MG63 (cell line): ENCODE results near the gene ZBED5. TPM values are rescaled to one million over a fixed set of nuclear protein-coding genes. Genes with fewer than 3 reads are reported as not detected.
"Not testable (repeated sequence)": the region's sequence is repeated elsewhere in the genome, so short reads cannot be mapped to it uniquely, and the experiment has no call there.

Experiments used
- DNase-seq: peaks from one replicate; pipeline ENCODE4 v3.0.0-alpha.2; 2020
- H3K27me3 ChIP-seq: fragments of 250-450 bp; sonication (Bioruptor Pico); 2 replicates; pipeline ENCODE4 v1.5.1; 2020; ENCODE audit warnings: mild to moderate bottlenecking, moderate library complexity
- H3K36me3 ChIP-seq: fragments of 250-450 bp; sonication (Bioruptor Pico); 2 replicates; pipeline ENCODE4 v1.5.1; 2020; ENCODE audit warnings: mild to moderate bottlenecking, moderate library complexity
- H3K4me3 ChIP-seq: fragments of 250-450 bp; sonication (Bioruptor Pico); 2 replicates; pipeline ENCODE4 v1.5.1; 2020; ENCODE audit warnings: mild to moderate bottlenecking, moderate library complexity
- H3K9me3 ChIP-seq: fragments of 250-450 bp; sonication (Bioruptor Pico); 2 replicates; pipeline ENCODE4 v1.5.1; 2020; ENCODE audit warnings: mild to moderate bottlenecking, moderate library complexity
- total RNA-seq: library from RNA; depleted of rRNA; stranded (reverse); fragments of >200 nt; shearing (Covaris generic); gene quantifications from 2 replicates; pipeline ENCODE4 v1.2.3, GENCODE V29; 2014; ENCODE audit warnings: low replicate concordance; rRNA removed

The ZBED5 gene
- 13.9 and 43.3 TPM in 2 replicates for total RNA-seq

DNA sequence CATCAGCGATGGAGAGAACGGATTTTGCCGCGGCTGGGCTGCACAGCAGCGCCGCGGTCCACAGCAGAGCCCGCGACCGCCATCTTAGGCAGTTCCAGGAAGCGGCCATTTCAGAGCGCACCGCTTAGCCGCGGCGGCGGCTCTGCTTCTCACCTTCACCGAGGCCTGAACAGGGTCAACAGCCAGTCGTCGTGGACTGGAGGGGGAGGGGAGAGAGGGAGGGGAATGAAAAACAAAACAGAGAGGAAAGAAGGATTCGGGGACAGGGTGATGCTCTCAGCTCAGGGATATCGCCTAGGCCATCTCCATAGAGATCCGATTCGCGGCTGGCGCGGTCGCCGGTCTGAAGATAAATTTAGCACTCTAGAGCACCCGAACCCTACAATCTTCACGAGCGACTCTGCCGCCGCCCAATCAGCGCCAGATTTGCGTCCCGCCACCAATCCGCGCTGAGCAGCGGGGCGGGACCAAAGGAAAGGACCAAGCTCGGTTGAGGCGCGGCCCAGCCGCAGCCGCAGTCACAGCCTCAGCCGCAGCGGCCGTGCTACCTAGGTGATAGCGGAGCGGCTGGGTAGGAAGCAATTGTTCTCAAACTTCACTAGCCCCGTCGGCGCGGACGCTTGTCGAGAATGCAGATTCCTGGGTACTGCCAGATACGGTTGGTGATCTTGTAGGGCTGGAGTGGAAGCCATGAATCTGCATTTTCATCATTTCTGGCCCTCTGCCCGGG, at the start of gene ZBED5:
Gene ZBED5 (minus strand): TSS at position 345 of the 730 bp plus-strand sequence. CDS start 3,108 bp downstream, outside the sequence.
- H3K36me3 ChIP-seq, result peaks cover 39% of the 10 kb centered on the region
- H3K27me3 ChIP-seq, result no peaks in the 10 kb centered on the region
- DNase-seq, result peak; percentile 96
- H3K9me3 ChIP-seq, result no peaks in the 10 kb centered on the region
- peak within 1 kb of the TSS; percentile 91 for H3K4me3 ChIP-seq

DNA sequence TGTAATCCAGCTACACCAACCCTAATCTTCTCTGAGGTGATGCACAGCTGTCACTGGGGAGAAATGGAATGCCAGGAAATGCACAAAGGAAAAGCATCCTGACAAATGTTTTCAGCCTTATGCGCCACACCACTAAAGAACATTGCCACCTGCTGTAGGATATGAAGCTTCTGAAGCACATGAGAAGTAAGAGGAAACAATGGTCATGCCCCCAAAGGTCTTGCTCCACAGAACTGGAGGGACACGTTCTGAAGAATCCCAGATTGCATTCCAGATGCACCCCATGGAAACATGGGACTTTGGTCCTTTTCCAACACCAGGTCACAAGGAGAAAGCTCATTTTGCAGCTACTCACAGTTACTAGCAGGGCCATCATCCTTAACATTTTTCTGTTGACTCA, 48.7 kb upstream of the ZBED5 start:
- DNase-seq, result no peak
- Histone ChIP-seq H3K9me3 (no peaks in the 10 kb centered on the region), H3K36me3 (no peaks in the 10 kb centered on the region), H3K27me3 (no peaks in the 10 kb centered on the region), H3K4me3 (no peak overlapping the region)

DNA sequence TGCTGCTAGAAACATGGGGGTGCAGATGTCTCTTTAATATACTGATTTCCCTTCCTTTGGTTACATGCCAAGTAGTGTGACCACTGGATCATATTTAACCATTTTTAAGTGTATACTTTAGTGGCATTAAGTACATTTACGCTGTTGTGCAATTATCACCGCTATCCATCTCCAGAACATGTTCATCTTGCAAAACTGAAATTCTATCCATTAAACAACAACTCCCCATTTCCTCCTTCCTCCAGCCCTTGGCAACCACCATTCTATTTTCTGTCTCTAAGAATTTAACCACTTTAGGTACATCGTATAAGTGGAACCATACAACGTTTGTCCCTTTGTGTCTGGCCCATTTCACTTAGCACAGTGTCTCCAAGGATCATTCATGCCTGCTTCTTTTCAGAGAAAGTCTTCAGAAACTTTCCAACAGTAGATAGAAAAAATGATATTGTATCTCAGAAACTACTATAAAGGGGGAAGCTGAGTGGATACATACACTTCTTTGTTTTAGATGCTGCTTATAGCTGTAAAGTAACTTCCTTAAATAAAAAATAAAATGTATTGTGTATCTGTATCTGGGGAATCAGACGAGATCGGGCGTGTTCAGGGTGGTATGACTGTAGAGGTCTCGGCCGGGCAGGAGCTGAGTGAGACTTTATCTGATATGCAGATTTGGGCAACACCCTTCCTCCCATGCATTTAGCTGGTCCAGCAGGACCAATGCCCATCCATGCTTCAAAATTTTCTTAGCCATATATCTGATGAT, 44.6 kb upstream of the ZBED5 start:
- no peak overlapping the region for H3K4me3 ChIP-seq
- no peak for DNase-seq
- no peaks in the 10 kb centered on the region for H3K36me3 ChIP-seq
- H3K9me3 ChIP-seq, result no peaks in the 10 kb centered on the region
- no peaks in the 10 kb centered on the region for H3K27me3 ChIP-seq

DNA sequence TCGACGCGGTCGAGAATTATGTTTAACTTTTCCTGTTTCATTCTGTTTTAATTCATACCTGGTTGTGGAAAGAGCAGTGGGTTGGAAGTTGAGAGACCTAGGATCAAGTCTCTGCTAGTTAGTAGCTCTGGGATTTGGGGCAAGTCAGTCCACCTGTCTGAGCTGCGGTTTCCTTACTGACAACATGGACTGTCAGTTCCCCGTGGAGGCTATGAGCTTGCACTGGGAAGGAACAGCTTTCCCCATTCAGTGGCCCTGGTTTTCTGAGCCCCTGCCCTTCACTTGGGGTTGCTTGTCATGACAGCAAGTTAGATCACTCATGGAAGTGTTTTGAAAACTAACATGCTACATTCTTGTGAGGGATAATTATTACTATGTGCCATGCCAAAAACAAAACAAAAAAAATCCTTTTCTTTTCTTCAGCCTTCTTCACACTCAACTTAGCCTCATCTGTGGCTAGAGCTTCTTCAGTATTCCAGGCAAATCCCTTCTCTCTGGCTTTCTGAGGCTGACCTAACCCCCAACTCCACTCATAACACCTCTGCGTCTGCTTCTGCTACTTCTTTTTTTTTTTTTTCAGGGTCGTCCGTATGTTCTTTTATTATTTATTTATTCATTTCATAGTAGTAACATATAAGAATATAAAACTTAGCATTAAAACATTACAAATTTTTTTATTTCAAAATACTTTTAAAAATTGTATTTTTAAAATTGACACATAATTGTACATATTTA, 43.0 kb upstream of the ZBED5 start:
- no peaks in the 10 kb centered on the region for H3K9me3 ChIP-seq
- no peaks in the 10 kb centered on the region for H3K27me3 ChIP-seq
- no peak overlapping the region for H3K4me3 ChIP-seq
- H3K36me3 ChIP-seq, result peaks cover 2% of the 10 kb centered on the region; the same call in 1 of the 2 replicates
- peak; percentile 65 for DNase-seq

DNA sequence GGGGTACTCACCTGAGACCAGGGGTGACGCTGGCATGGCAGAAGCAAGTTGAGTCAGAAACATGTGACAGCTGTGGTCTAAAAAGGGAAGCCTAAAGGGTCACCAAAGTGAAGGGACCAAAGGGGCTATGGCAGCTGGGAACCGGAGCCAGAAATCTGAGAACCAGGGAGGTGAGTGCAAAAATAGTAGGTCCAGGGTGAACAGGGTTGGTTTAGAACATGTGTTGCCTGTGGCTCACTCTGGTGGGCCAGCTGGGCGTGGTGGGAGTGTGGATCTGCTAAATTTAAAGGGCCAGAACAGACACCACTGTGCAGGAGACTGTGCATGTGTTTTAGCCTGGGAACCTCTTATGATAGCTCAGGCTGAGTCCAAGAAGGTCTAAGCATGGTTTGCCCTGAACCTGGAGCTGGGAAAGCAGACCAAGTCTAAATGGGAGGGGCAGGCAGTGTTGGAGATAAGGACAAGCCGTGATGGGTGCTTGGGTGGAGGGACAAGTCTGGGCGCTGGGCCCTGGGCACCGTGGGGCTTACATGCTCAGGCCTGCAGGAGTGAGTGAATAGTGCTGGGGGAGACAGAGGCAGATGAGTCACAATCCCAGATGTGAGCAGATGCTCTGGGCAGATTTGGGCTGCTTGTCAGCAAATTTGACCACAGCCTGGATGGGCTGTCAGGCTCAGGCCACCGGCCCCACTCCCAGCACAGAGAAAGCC, 41.4 kb upstream of the ZBED5 start:
- peak; percentile 99 for DNase-seq
- H3K9me3 ChIP-seq, result no peaks in the 10 kb centered on the region
- H3K4me3 ChIP-seq, result peak overlapping the region; percentile 39
- peaks cover 2% of the 10 kb centered on the region; the same call in 1 of the 2 replicates for H3K36me3 ChIP-seq
- no peaks in the 10 kb centered on the region for H3K27me3 ChIP-seq

DNA sequence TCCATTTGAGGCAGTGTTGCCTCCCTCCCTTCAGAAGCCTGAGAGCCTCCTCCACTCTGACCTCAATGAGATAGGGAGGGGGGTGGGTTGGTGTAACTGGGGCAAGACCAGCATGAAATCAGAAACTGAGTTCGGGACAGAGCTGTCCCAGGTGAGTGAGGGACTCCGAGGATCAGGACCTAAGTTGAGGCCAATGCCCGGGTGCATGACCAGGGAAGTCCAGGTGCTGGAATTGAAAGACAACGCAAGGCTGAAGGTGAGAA, 40.8 kb upstream of the ZBED5 start:
- Histone ChIP-seq H3K36me3 (peaks cover 2% of the 10 kb centered on the region; the same call in 1 of the 2 replicates), H3K9me3 (no peaks in the 10 kb centered on the region), H3K27me3 (no peaks in the 10 kb centered on the region), H3K4me3 (peak overlapping the region; percentile 39)
- no peak for DNase-seq

DNA sequence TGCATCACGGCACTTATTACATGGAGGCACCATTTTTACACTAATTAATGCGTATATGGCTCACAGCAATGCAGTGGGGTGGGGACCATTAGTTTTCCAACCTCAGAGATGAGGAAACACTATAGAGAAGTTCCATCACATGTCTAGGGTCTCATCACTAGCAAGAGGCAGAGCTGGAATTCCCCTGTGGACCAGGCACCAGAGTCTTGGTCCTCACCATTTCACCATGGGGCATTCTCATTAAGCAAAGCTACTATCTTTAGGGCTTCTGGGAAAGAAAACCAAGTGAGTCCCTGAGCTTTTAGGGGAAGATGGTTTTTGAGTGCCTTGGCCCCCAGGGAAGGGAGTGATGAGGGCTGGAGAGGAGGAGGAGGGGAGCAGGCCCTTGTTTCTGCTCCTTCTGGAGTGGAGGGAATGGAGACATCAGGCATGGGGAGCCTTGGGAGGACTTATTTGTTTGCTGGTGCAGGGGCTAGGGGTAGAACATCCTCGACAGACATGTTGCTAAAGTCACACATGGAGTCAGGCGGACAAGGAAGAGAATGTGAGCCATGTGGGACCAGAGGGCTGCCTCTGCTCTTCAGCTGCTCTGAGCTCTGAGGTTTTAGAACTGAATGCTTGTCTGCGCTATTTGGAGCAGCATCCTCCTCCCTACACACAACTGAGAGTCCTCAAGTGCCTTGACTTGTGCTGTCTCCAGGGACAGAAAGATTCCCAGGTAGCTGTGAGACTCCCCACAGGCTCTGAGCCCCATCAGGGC, 40.3 kb upstream of the ZBED5 start:
- peaks cover 2% of the 10 kb centered on the region; the same call in 1 of the 2 replicates for H3K36me3 ChIP-seq
- no peaks in the 10 kb centered on the region for H3K9me3 ChIP-seq
- no peaks in the 10 kb centered on the region for H3K27me3 ChIP-seq
- no peak for DNase-seq
- peak overlapping the region; percentile 39 for H3K4me3 ChIP-seq

DNA sequence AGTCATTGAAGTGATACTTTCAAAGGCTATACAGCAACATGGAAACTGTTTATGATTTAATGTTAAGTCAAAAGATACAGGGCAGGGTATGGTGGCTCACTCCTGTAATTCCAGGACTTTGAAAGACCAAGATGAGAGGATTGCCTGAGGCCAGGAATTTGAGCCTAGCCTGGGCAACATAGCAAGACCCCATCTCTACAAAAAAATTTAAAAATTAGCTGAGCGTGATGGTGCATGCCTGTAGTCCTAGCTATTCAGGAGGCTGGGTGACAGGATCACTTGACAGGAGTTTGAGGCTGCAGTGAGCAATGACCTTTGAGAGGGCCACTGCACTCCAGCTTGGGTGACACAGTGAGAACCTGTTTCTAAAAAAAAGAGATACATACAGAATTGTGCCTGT, 39.3 kb upstream of the ZBED5 start:
- Histone ChIP-seq H3K9me3 (no peaks in the 10 kb centered on the region), H3K4me3 (no peak overlapping the region), H3K27me3 (no peaks in the 10 kb centered on the region), H3K36me3 (peaks cover 2% of the 10 kb centered on the region; the same call in 1 of the 2 replicates)
- DNase-seq, result no peak

DNA sequence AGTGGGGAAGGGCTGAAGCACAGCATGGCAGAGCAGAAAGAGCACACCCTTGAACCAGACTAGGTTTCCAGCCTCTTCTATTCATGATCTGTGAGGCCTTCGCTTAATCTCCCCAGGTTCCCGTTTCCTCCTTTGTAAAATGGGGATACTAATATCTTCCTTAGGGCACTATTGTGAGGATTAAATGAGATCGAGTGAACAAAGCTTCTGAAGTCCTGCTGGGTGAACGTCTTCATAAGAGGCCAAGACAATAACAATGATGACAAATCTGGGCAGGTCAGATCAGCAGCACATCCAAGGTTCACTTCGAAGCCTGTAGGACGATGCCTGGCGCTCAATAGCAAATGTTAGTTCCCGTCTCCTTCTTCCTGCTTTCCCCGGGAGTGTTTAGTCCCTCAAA, 38.6 kb upstream of the ZBED5 start:
- H3K36me3 ChIP-seq, result peaks cover 2% of the 10 kb centered on the region; the same call in 1 of the 2 replicates
- H3K27me3 ChIP-seq, result no peaks in the 10 kb centered on the region
- no peak for DNase-seq
- H3K4me3 ChIP-seq, result no peak overlapping the region
- H3K9me3 ChIP-seq, result no peaks in the 10 kb centered on the region

DNA sequence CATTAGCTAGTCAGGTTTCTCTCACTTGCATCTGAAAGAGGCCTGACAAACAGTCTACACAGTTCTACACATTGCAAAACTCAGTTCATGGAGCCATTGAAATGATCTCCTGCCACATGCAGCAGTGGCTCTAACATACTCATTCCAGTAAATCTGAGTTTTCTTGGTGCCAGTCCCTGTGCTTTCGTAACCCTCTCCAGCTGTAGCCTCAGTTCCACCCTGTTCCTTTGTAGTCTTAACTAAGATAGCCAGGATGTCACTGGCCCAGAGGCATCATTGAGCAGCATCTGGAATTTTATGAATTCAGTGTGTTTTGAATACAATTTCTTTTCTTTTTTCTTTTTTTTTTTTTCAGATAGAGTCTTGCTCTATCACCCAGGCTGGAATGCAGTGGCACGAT, 37.4 kb upstream of the ZBED5 start:
- Histone ChIP-seq H3K9me3 (peaks cover 3% of the 10 kb centered on the region; the same call in 1 of the 2 replicates), H3K27me3 (no peaks in the 10 kb centered on the region), H3K36me3 (peaks cover 2% of the 10 kb centered on the region; the same call in 1 of the 2 replicates), H3K4me3 (no peak overlapping the region)
- DNase-seq, result no peak

DNA sequence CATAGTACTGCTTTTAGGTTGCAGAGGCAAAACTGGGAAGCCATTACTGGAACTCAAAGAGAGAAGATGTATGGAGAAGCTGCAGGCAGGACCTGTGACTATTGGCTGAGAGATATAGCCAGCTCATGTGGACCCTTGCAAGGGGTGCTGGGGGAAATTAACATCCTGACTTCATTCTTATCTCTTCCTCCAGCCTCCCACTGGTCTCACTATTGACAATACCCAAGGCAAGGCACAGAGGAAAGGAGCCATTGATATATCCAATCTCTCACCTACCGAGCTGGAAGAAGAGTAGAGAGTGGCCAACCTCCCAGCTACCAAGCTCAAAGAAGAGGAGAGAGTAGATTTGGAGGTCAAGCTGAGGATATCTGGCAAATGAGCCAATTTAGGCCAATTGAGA, 36.8 kb upstream of the ZBED5 start:
- Histone ChIP-seq H3K4me3 (no peak overlapping the region), H3K9me3 (peaks cover 9% of the 10 kb centered on the region; the same call in 1 of the 2 replicates), H3K27me3 (no peaks in the 10 kb centered on the region), H3K36me3 (peaks cover 2% of the 10 kb centered on the region; the same call in 1 of the 2 replicates)
- DNase-seq, result no peak

DNA sequence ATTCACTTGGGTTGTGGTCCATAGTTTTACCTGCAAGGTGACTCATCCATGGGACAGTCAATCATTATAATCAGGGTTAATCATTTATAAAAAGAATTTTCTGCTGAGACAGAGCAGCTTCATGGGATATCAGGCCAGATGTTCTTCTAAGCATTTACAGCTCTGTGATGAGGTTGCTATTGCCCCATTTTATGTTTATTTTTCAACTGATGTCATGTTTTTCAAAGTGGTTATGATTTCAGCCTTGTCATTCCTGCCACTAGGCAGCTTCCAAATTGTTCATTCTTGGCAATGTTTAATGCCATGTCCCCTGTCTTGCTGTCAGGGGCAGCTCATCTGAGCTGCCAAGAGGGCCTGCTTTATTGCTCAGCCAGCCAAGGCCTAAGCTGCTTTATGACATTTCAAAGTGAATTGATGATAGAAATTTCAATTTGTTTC, 35.9 kb upstream of the ZBED5 start:
- H3K36me3 ChIP-seq, result peaks cover 2% of the 10 kb centered on the region; the same call in 1 of the 2 replicates
- peak; percentile 75 for DNase-seq

DNA sequence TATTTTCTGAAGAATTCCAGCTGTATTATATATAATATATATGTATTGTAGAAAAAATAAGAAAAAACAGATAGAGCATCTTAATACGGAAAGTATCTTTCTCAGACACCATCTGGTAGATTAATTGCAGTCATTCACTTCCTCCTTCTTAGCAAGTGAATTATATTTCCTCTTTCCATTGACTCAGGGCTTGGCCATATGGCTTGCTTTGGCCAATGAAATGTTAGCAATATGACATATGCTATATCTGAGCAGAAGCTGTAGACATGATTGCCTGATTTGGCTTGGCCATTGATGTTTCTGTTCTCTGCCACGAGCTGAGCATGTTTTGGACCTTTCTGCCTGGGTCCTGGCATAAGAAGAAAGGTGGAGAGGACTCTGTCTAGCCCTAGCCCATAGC, 34.4 kb upstream of the ZBED5 start:
- Histone ChIP-seq H3K9me3 (peaks cover 10% of the 10 kb centered on the region; the same call in 1 of the 2 replicates), H3K27me3 (no peaks in the 10 kb centered on the region), H3K36me3 (peaks cover 2% of the 10 kb centered on the region; the same call in 1 of the 2 replicates), H3K4me3 (no peak overlapping the region)
- DNase-seq, result no peak

More for the DNA sequence above, 35.9 kb upstream of the ZBED5 start:
- Histone ChIP-seq H3K4me3 (no peak overlapping the region), H3K27me3 (no peaks in the 10 kb centered on the region), H3K9me3 (peaks cover 10% of the 10 kb centered on the region; the same call in 1 of the 2 replicates)

DNA sequence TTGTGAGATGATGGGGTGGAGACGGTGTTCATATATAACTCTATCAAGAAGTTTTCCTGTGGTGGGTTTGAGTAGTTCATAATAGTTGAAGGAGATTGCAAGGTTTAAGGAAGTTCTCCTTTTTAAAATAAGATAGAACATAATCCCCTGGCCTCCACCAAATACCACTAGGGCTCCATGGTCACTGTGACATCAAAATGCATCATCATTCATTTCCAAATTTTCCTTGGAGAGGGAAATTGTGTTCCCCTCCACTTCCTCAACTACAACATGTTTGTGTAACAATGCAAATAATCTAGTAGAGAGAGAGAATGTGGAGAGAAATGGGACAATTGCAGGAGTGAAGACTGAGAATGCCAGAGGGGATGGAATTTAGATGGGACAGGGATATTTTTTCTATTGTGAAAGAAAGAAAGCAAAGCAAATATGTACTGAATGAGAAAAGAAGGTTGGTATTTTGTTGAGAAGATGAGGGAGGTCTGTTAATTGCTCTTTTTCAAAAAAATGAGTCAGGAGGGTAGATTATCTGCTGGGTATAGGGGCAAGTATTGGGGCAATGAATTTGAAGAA, 33.4 kb upstream of the ZBED5 start:
- no peak overlapping the region for H3K4me3 ChIP-seq
- H3K9me3 ChIP-seq, result peaks cover 10% of the 10 kb centered on the region; the same call in 1 of the 2 replicates
- DNase-seq, result no peak
- no peaks in the 10 kb centered on the region for H3K27me3 ChIP-seq
- H3K36me3 ChIP-seq, result no peaks in the 10 kb centered on the region; the same call in 1 of the 2 replicates

DNA sequence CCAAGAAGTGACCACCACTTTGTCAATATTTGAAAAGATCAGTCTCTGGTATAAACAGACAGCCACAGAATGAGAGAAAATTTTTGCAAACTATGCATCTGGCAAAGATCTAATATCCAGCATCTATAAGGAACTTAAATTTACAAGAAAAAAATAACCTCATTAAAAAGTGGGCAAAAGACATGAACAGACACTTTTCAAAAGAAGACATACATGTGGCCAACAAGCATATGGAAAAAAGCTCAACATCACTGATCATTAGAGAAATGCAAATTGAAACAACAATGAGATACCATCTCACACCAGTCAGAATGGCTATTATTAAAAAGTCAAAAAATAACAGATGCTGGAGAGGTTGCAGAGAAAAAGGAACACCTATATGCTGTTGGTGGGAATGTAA, 32.2 kb upstream of the ZBED5 start:
- not testable (repeated sequence) for DNase-seq, H3K9me3 ChIP-seq, H3K27me3 ChIP-seq, H3K36me3 ChIP-seq, H3K4me3 ChIP-seq
